ENCODE data around the gene COG3. TPM values are rescaled to one million over a fixed set of nuclear protein-coding genes. Genes with fewer than 3 reads are reported as not detected.

COG3 gene
- total RNA-seq, 4 donors from 2014 or later, result 38.2 to 103 (median 58.5) TPM

DNA sequence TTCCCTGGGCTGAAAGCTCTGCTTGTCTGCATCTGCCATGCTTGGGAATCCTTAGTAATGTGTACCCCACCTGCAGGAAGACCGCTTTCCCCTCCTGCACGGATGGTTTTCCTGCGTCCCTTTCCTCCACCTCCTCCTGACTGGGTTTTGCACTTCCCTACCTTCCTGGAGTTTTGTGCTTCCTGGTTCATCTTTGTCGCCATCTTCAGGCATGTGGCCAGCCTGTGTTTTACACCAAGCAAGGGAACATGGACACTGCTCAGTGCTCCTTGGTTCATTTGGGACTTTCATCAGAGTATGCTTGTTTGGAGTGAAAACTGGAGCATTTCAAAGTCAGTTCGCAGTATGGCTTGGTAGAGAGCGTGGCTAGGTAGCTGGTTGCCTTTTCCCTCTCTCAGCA lies 120.1 kb downstream of the COG3 start:
- H3K4me1 ChIP-seq, result no peaks in the 10 kb centered on the region
- no peaks in the 10 kb centered on the region for H3K36me3 ChIP-seq
- no peak overlapping the region for H3K4me3 ChIP-seq
- H3K27me3 ChIP-seq, result no peaks in the 10 kb centered on the region
- TF ChIP-seq POLR2A (IDR thresholded peaks at IDR 0.05) (no peak), POLR2AphosphoS5 (IDR thresholded peaks at IDR 0.05) (no peak), EP300 (IDR thresholded peaks at IDR 0.05; ENCODE audit: low read depth) (no peak)
- TF ChIP-seq, protein P1, sequence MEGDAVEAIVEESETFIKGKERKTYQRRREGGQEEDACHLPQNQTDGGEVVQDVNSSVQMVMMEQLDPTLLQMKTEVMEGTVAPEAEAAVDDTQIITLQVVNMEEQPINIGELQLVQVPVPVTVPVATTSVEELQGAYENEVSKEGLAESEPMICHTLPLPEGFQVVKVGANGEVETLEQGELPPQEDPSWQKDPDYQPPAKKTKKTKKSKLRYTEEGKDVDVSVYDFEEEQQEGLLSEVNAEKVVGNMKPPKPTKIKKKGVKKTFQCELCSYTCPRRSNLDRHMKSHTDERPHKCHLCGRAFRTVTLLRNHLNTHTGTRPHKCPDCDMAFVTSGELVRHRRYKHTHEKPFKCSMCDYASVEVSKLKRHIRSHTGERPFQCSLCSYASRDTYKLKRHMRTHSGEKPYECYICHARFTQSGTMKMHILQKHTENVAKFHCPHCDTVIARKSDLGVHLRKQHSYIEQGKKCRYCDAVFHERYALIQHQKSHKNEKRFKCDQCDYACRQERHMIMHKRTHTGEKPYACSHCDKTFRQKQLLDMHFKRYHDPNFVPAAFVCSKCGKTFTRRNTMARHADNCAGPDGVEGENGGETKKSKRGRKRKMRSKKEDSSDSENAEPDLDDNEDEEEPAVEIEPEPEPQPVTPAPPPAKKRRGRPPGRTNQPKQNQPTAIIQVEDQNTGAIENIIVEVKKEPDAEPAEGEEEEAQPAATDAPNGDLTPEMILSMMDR (IDR thresholded peaks at IDR 0.05), result no peak
- no peak for DNase-seq
- intact Hi-C loops (cut with DNase I; ENCODE audit: low total_unique reads) (no loop called here), in situ Hi-C loops (cut with MboI; ENCODE audit: low pct_ligation_motif_present in 1 of 4, low pct_unique_long_range_greater_than_20kb in 1 of 4, low sequenced_read_pairs in 3 of 4) (no loop called here)
- H3K27ac ChIP-seq, result no peak overlapping the region
- no peaks in the 10 kb centered on the region for H3K9me3 ChIP-seq
- WGBS, 2 donors (ENCODE audit: low coverage in 1 of 2), result 82 to 90% methylated on average over 3 to 6 of the region's 6 CpGs

Small RNA genes within 50 kb of the gene (small RNA-seq; reads per million reads assigned to genes)
- gene RNA5SP27 (0 reads per million in 4 donors), gene TIMM9P3 (0 reads per million in 4 donors)

Other genes starting within 250 kb of the COG3 start
- 1,000 to 10,000 TPM; 1,485 to 2,679 (median 2,380) TPM for gene TPT1, start 123.8 kb upstream of the COG3 start, total RNA-seq
- gene SLC25A30, start 46.6 kb upstream of the COG3 start, total RNA-seq, result 10 to 100 TPM in 1 of 4 donors, 1 to 10 TPM in 3; 2.4 to 15.6 (median 6.5) TPM
- gene ERICH6B, start 150.8 kb downstream of the COG3 start, total RNA-seq, result not detected
- not detected for gene CBY2, start 237.4 kb downstream of the COG3 start, total RNA-seq

Data from transverse colon (tissue), 4 donors.